ENCODE measurements around the gene MAPK8IP3. TPM values are rescaled to one million over a fixed set of nuclear protein-coding genes. Genes with fewer than 3 reads are reported as not detected.
"Not testable (repeated sequence)": the region's sequence is repeated elsewhere in the genome, so short reads cannot be mapped to it uniquely, and the experiment has no call there.

MAPK8IP3 gene
- total and polyA plus RNA-seq, 2 donors from 2014 or later = 10.6 to 67.7 TPM

- Histone ChIP-seq H3K4me3 (ENCODE audit: low read length in 3 of 3) (no peak within 1 kb of the TSS), H3K36me3 (ENCODE audit: control insufficient read depth in 2 of 3, insufficient read depth in 3 of 3, low read length in 3 of 3) (no peaks in the 10 kb centered on the region), H3K9ac (ENCODE audit: low read length in 3 of 3) (no peak within 1 kb of the TSS), H3K27me3 (ENCODE audit: control insufficient read depth, insufficient read depth, low read length) (no peaks in the 10 kb centered on the region), H3K4me1 (ENCODE audit: control insufficient read depth in 2 of 3, insufficient read depth in 2 of 3, low read depth in 1 of 3, low read length in 3 of 3) (no peaks in the 10 kb centered on the region), H3K9me3 (ENCODE audit: control insufficient read depth in 2 of 3, insufficient read depth in 1 of 3, low read length in 3 of 3) (peaks cover 0 to 3% (median 0%) of the 10 kb centered on the region in 3 donors), H3K27ac (ENCODE audit: low read depth in 2 of 2, low read length in 2 of 2) (no peak within 1 kb of the TSS)
- peak in 2 of 5 donors; percentile 42 to 74 for DNase-seq
- FAIRE-seq = no peak
- no peak for TF ChIP-seq CTCF (IDR thresholded peaks at IDR 0.05; ENCODE audit: borderline replicate concordance, extremely low read depth, insufficient read depth)
- intact Hi-C loops (cut with DNase I) = no loop called here
Measured at GRCh38 chr16:1793578-1794220, 87.7 kb downstream of the MAPK8IP3 start, which contains the start of gene IGFALS. IGFALS (minus strand) TSS chr16:1793705; CDS start chr16:1793652, 53 bp downstream.

- no peaks in the 10 kb centered on the region for H3K4me1 ChIP-seq (ENCODE audit: control insufficient read depth in 2 of 3, insufficient read depth in 2 of 3, low read depth in 1 of 3, low read length in 3 of 3)
- H3K9me3 ChIP-seq (ENCODE audit: control insufficient read depth in 2 of 3, insufficient read depth in 1 of 3, low read length in 3 of 3) = peaks cover 0 to 3% (median 0%) of the 10 kb centered on the region in 3 donors
- peak; percentile 52 to 75 (median 68) for DNase-seq
- no peak overlapping the region for H3K27ac ChIP-seq (ENCODE audit: low read depth in 2 of 2, low read length in 2 of 2)
- no peak overlapping the region for H3K9ac ChIP-seq (ENCODE audit: low read length in 3 of 3)
- no peak for TF ChIP-seq CTCF (IDR thresholded peaks at IDR 0.05; ENCODE audit: borderline replicate concordance, extremely low read depth, insufficient read depth)
- no peak overlapping the region for H3K4me3 ChIP-seq (ENCODE audit: low read length in 3 of 3)
- no peaks in the 10 kb centered on the region for H3K27me3 ChIP-seq (ENCODE audit: control insufficient read depth, insufficient read depth, low read length)
- FAIRE-seq = no peak
- intact Hi-C loops (cut with DNase I) = no loop called here
- H3K36me3 ChIP-seq (ENCODE audit: control insufficient read depth in 2 of 3, insufficient read depth in 3 of 3, low read length in 3 of 3) = no peaks in the 10 kb centered on the region
Measured at GRCh38 chr16:1794221-1794871, 88.4 kb downstream of the MAPK8IP3 start.

GRCh38 chr16:1794908-1795666 lies 89.1 kb downstream of the MAPK8IP3 start:
- no peak overlapping the region for H3K27ac ChIP-seq (ENCODE audit: low read depth in 2 of 2, low read length in 2 of 2)
- FAIRE-seq (no peak), DNase-seq (peak in 1 of 5 donors; percentile 63)
- no peaks in the 10 kb centered on the region for H3K36me3 ChIP-seq (ENCODE audit: control insufficient read depth in 2 of 3, insufficient read depth in 3 of 3, low read length in 3 of 3)
- no peak for TF ChIP-seq CTCF (IDR thresholded peaks at IDR 0.05; ENCODE audit: borderline replicate concordance, extremely low read depth, insufficient read depth)
- H3K4me1 ChIP-seq (ENCODE audit: control insufficient read depth in 2 of 3, insufficient read depth in 2 of 3, low read depth in 1 of 3, low read length in 3 of 3) = no peaks in the 10 kb centered on the region
- no peak overlapping the region for H3K9ac ChIP-seq (ENCODE audit: low read length in 3 of 3)
- no peak overlapping the region for H3K4me3 ChIP-seq (ENCODE audit: low read length in 3 of 3)
- H3K9me3 ChIP-seq (ENCODE audit: control insufficient read depth in 2 of 3, insufficient read depth in 1 of 3, low read length in 3 of 3) = peaks cover 0 to 3% (median 0%) of the 10 kb centered on the region in 3 donors
- intact Hi-C loops (cut with DNase I) = no loop called here
- no peaks in the 10 kb centered on the region for H3K27me3 ChIP-seq (ENCODE audit: control insufficient read depth, insufficient read depth, low read length)

GRCh38 chr16:1799263-1799662 lies 93.3 kb downstream of the MAPK8IP3 start:
- H3K9ac ChIP-seq (ENCODE audit: low read length in 3 of 3); H3K36me3 ChIP-seq (ENCODE audit: control insufficient read depth in 2 of 3, insufficient read depth in 3 of 3, low read length in 3 of 3); H3K9me3 ChIP-seq (ENCODE audit: control insufficient read depth in 2 of 3, insufficient read depth in 1 of 3, low read length in 3 of 3); H3K4me1 ChIP-seq (ENCODE audit: control insufficient read depth in 2 of 3, insufficient read depth in 2 of 3, low read depth in 1 of 3, low read length in 3 of 3); H3K27ac ChIP-seq (ENCODE audit: low read depth in 2 of 2, low read length in 2 of 2); H3K27me3 ChIP-seq (ENCODE audit: control insufficient read depth, insufficient read depth, low read length); H3K4me3 ChIP-seq (ENCODE audit: low read length in 3 of 3); intact Hi-C loops (cut with DNase I); FAIRE-seq; DNase-seq: not testable (repeated sequence)

Data from kidney (tissue), 14 donors.